DND-41 (cell line): ENCODE results near the gene MCCC2.
A peak's percentile ranks its signal among the peaks of the same experiment; 100 is the strongest.

Experiments
- CTCF ChIP-seq: IDR thresholded peaks from 2 replicates; pipeline ENCODE4 v1.5.1; 2012; ENCODE audit warnings: borderline replicate concordance, low read length, moderate library complexity, mild to moderate bottlenecking; ENCODE audit not compliant: poor library complexity, severe bottlenecking; ENCODE audit errors: extremely low read depth
- EZH2 ChIP-seq: IDR thresholded peaks from 3 replicates; pipeline ENCODE4 v1.6.1; 2012; ENCODE audit warnings: borderline replicate concordance, low read depth, mild to moderate bottlenecking, moderate library complexity, low read length, inconsistent platforms; ENCODE audit not compliant: severe bottlenecking

GRCh38 chr5:71587766-71588532, 809 bp downstream of the MCCC2 start:
- TF ChIP-seq CTCF (peak; percentile 14), EZH2 (no peak)
